UCSD-AML1 (cell line): ENCODE measurements around the gene DCAF17.

Source experiments
- DNase-seq: peaks from one replicate; lab custom pipeline; 2025; ENCODE audit not compliant: unreplicated experiment; lab: John Stamatoyannopoulos, UW

Gene DCAF17

GRCh38 chr2:171434013-171434989, at the start of gene DCAF17:
Gene DCAF17 (plus strand): TSS chr2:171434226. CDS start chr2:171434578, 352 bp downstream.
- peak; percentile 98 for DNase-seq

GRCh38 chr2:171386627-171387026, 47.4 kb upstream of the DCAF17 start:
- DNase-seq: no peak

- no peak for DNase-seq
These were observed 47.0 kb upstream of the DCAF17 start for GRCh38 chr2:171387052-171387451.

- no peak for DNase-seq
These were observed 44.7 kb upstream of the DCAF17 start for GRCh38 chr2:171389325-171389724.

GRCh38 chr2:171389780-171390179, 44.2 kb upstream of the DCAF17 start:
- no peak for DNase-seq

GRCh38 chr2:171390941-171391516, 43.0 kb upstream of the DCAF17 start:
- DNase-seq: no peak

- DNase-seq: no peak
These were observed 42.5 kb upstream of the DCAF17 start for GRCh38 chr2:171391532-171391931.

GRCh38 chr2:171393487-171393886, 40.5 kb upstream of the DCAF17 start:
- DNase-seq: no peak

GRCh38 chr2:171394164-171394740, 39.8 kb upstream of the DCAF17 start:
- DNase-seq: no peak

- no peak for DNase-seq
These were observed 34.7 kb upstream of the DCAF17 start for GRCh38 chr2:171399292-171399691.

- DNase-seq: no peak
These were observed 33.6 kb upstream of the DCAF17 start for GRCh38 chr2:171400395-171400794.

GRCh38 chr2:171401947-171402346, 32.1 kb upstream of the DCAF17 start:
- no peak for DNase-seq

GRCh38 chr2:171402906-171403580, 31.0 kb upstream of the DCAF17 start:
- DNase-seq: no peak

- DNase-seq: no peak
These were observed 29.8 kb upstream of the DCAF17 start for GRCh38 chr2:171404261-171404660.

GRCh38 chr2:171404719-171405118, 29.3 kb upstream of the DCAF17 start:
- no peak for DNase-seq

- no peak for DNase-seq
These were observed 28.5 kb upstream of the DCAF17 start for GRCh38 chr2:171405546-171405945.

- DNase-seq: no peak
These were observed 28.0 kb upstream of the DCAF17 start for GRCh38 chr2:171406044-171406443.

GRCh38 chr2:171407030-171407675, 26.9 kb upstream of the DCAF17 start:
- DNase-seq: no peak

- DNase-seq: no peak
These were observed 26.4 kb upstream of the DCAF17 start for GRCh38 chr2:171407676-171408044.

GRCh38 chr2:171409436-171409971, 24.5 kb upstream of the DCAF17 start:
- DNase-seq: no peak

- DNase-seq: no peak
These were observed 23.9 kb upstream of the DCAF17 start for GRCh38 chr2:171410101-171410500.
